HG02981 (cell line): Measurements from ENCODE around the gene LPCAT3.

Source experiments
- ATAC-seq: cut with Tn5 transposase; IDR thresholded peaks from one replicate; pipeline ENCODE4 v1.9.1; 2021; ENCODE audit warnings: mild to moderate bottlenecking, moderate library complexity; ENCODE audit not compliant: unreplicated experiment

LPCAT3 gene

DNA sequence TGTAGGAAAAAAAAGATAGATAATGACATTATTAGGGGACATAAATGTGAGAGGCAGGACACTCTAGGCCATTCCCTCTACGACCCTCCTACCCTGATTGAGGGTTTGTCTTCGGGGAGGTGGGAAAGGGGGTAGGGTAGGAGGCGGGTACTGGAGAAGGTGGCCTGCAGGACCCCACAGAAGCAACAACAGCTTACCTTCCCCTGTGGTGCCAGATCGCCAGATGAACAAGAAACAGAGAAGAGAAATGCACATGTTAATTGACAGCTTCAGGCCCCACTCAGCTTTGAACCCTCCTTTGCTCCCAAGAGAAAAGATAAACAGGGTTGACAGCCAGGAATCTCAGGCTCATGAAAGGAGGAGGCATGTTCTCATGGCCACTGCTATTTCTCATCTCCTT lies 52.6 kb downstream of the LPCAT3 start:
- ATAC-seq: no peak

DNA sequence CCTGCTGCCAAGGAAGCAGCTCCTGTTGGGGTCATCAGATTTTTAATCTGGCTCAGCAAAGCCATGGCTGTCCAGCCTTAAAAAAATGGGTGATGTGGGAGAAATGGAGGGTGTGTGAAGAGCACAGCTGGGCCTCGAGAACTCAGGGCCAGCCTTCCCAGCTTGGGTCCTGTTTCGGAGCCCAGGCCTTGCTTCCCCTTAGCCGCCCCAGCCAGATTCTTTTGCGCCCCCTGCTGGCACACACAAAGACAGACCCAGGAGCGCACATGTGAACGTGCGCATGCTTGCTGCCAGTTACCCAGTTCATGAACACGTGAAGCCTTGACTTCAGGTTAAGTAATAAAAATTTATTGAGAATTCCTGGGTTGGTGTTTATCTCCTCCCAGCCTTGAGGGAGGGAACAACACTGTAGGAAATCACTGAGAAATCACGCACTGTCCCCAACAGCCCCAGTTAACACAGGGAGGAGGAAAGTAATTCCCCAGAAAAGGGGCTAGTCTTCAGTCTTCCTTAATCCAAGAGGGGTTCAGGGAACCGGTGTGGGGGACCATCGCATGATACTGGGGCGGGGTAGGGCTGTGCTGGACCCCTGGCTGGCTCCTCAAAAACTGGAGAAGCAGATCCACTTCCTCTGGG lies 53.1 kb downstream of the LPCAT3 start:
- no peak for ATAC-seq

DNA sequence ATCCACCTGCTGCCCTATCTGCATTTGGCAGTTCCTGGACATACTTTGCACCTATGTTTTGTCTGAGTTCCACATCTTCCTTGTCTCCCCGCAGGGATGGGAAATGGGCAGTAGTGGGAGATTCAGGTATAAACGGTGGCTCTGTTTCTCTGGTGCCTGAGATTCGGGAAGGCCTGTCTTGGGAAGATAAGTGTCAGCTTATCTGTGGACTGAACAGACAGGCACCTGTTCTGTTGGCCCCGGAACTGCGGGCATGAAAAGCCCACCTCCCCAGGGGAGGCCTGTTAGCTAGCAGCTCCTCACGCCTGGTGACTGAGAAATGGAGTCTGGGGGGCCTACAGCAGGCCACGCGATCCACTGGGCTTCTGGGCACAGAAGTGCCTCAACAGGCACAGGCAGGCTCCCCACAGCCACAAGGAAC lies 53.7 kb downstream of the LPCAT3 start:
- no peak for ATAC-seq

DNA sequence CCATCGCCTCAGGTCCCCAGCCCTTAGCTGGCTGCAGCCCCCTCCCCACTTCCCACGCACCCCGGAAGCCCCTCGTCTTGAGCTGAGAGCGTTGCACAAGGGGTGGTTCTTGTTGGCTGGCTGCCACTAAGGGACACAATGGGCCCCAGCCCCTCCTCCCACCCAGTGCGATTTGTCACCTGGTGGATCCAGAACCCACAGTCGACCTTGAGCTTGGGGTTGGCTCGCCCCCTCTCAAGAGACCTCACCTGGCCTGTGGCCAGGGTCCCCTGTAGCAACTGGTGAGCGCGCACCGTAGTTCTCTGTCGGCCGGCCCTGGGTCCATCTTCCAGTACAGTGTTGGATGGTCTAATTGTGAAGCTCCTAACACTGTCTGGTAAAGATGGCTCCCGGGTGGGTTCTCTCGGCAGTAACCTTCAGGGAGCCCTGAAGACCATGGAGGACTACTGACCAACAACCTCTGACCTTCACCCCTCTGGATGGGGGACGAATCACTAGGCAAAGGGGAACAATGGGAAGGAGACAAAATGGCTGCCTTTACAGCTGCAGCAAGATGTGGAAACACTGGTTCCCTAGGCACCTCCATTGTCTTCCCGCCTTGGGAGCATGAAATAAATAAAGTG lies 54.4 kb downstream of the LPCAT3 start:
- no peak for ATAC-seq

DNA sequence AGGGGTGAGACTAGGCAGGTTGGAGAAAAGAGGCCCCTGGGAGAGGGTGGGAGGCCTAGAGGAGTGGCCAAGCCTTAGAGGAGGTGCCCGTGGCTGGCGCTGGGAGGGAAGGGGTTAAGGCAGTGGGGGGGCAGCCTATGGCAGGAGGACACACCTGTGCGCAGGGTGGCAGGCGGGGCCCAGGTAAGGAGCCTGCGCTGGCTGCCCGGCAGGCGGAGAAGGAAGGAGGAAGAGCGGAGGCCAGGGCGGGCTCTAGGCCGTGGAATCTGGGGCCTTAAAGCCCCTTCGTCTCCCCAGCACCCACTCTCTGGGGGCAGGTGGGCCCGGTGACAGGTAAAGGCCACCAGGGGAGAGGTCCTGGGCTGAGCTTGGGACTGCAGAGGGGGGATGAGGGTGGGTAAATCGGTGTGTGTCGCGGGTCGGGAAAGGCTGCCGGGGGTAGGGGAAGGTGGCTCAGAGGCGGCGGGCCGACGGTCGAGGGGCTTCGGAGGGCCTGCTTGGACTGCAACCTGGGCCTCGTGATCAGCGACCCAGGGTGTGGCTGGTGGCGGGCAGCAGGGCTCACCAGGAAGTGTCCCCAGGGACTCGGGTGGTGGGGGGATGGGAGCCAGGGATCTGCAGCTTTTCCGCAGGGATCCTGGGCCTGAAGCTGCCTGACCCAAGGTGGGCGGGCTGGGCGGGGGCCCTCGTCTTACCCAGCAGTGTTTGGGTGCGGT lies 55.1 kb downstream of the LPCAT3 start:
- no peak for ATAC-seq

DNA sequence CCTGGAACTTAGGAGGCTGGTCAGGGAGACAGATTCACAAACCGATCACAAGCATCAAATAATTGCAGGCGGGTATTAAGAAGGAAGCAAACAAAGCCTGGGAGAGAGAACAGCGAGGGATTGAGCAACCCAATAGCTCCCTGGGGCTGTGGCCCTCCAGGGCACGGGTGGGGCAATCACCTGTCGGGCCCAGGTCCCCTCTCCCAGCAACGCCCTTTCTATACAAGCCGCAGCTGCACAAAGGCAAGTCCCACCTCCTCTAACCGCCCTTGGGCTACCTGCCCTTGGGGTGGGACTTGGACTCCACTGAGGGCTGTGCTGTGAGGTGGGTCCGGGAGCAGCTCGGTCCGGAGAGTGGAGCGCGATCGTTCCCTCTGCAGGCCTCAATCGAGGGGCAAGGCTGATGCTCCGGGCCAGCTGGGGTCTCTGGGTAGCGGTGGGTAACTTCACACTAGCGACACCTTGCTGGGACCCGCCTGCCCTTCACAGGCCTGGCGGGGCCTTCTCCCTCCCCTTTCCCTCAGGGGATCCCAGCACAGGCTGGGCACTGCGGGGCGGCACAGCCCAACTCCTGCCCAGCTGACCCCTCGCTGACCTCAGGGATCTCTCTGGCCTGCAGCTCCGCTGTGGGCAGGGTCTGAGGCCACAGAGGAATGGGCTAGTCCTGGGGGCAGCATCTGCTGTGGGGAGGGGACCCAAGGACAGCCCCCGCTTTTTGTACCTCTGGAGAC lies 55.8 kb downstream of the LPCAT3 start:
- no peak for ATAC-seq

DNA sequence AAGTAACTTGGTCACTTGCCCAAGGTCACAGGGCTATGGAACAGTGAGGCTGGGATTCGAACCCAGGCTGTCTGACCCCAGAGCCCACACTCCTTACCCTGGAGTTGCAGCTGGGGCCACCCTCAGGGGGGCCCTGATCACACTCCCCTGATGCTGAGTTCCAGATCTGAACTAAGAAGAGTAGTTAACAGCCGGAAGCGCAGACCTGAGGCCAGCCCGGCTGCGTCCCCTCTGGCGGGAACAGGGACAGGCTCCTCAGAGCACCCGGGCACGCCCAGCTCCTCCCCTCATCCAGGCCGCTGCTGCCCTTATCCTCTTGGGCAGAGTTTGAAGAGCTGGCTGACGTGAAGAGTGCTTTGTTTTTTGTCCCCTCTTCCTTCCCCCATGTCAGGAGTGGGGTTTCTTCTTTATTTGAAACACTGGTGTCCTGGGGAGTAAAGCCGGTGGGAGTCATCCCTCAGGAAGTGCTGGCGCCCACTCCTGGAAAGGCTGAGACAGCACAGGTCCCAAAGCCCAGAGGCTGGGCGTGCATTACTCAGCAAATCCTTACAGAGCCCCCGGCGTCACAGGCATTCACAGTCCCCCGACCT lies 56.5 kb downstream of the LPCAT3 start:
- no peak for ATAC-seq

DNA sequence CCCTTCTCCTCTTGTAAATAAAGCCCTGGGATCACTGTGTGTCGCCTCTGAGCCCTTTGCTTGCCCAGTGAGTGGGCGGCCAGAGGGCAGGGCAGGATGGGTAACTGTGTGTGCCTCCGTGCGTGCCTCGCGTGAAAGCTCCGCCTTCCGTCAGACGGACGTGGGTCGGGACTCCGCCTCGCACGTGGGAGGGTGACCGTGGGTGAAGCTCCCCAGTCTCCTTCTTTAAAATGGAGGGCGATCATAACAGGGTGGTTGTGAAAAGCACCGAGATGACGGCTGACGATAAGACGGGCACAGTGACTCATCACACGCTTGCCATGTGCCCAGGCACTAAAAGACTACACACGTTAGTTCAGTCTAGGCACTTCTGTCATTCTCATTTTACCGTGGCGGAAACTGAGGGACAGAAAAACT lies 57.0 kb downstream of the LPCAT3 start:
- no peak for ATAC-seq

DNA sequence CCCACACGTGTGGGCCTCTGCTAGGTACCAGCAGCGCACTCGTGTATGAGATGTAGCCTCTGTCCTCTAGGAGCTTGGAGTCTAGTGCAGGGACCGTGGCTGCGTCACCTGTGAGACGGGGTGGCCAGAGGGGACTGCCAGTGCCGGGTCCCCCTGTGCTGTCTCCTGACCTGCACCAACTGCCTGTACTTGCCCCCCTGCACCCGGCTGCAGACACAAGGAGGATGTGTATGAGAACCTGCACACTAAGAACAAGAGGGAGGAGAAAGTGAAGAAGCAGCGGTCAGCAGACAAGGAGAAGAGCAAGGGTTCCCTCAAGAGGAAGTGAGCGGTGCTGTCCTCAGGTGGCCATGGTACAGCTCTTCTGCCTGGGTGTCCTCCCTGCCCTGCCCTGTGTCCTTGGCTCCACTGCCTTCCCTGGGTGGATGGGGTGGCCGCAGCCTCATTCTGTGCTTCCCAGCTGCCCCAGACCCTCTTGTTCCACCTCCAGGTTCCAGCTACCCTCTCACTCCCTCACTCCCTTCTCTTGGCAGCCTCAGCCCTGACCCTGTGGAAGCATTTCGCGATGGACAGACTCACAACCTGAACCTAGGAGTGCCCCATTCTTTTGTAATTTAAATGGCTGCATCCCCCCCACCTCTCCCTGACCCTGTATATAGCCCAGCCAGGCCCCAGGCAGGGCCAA lies 57.5 kb downstream of the LPCAT3 start:
- ATAC-seq: no peak

DNA sequence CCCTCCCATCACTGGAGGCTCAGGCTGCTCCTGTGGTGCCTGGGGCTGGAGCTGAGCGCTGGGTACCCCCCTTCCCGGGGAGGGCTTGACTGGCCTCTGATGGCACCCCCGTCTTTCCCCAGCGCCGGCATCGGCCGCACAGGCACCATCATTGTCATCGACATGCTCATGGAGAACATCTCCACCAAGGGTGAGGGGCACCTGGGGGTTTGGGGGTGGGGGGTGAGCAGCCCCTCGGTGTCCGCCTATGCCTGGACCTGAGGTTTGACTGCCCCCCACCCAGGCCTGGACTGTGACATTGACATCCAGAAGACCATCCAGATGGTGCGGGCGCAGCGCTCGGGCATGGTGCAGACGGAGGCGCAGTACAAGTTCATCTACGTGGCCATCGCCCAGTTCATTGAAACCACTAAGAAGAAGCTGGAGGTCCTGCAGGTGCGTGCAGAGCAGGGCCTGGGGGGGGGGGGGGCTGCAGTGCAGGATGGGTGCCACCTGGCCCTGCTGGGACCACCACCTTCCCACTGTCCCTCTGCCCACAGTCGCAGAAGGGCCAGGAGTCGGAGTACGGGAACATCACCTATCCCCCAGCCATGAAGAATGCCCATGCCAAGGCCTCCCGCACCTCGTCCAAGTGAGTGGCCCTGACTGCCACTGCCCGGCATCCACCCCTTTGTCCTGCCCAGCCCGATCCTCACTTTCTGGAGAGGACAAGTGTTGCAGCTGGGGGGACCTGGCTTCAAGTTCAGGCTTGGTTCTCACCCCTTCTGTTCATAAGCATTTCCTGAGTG lies 58.3 kb downstream of the LPCAT3 start:
- ATAC-seq: no peak

DNA sequence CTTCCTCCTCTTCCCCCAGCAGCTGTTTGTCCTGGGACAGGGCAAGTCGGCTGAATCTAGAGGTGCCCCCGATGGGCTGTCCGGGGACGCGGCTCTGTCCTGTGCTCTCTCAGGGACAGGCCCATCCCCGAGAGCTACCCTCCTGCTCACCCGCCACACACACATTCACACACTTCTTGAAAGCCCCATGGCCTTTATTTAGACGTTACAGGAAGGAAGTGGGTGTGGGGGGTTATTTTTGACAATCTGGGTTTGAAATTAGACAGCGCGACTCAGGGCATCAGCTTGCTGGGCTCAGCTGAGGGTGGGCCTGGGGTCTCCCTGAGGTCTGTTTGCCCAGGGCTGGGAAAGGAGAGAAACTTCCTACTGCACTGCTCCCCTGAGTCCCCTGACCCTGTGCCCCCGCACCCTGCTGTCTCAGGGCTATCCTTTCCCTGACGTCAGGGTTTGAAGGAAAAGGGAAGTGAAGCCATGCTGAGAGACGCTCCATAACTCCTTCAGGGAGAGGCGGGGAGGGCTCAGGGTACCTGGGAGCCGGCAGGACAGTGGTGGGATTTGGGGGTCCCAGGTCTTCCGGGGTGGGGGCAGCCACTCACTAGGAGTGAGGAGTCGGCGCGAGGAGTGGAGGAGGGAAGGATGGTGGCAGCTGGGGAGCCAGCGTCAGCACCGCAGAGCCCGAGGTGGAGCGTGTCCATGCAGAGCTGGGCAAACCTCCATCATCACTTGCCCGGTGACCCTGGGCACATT lies 59.0 kb downstream of the LPCAT3 start:
- ATAC-seq: peak; percentile 49

DNA sequence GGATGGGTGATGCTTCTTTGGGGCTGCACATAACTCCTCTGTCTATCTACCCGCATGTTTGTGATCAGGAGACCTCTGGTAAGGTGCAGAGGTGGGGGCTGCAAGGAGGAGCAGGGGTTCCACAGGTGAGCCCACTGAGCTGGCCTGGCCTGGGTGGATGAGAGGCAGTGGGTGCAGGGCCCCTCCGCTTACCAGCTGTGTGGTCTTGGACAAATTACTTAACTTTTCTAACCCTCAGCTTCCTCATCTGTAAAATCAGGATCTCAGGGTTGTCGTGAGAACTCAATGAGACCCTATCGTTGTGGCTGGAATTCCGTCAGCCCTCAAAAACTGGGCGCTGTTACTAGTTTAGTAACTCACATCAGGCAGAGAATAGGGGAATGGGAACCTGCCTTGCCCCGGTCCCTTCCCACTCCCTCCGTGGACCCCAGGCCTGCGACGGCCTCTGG lies 59.6 kb downstream of the LPCAT3 start:
- no peak for ATAC-seq

DNA sequence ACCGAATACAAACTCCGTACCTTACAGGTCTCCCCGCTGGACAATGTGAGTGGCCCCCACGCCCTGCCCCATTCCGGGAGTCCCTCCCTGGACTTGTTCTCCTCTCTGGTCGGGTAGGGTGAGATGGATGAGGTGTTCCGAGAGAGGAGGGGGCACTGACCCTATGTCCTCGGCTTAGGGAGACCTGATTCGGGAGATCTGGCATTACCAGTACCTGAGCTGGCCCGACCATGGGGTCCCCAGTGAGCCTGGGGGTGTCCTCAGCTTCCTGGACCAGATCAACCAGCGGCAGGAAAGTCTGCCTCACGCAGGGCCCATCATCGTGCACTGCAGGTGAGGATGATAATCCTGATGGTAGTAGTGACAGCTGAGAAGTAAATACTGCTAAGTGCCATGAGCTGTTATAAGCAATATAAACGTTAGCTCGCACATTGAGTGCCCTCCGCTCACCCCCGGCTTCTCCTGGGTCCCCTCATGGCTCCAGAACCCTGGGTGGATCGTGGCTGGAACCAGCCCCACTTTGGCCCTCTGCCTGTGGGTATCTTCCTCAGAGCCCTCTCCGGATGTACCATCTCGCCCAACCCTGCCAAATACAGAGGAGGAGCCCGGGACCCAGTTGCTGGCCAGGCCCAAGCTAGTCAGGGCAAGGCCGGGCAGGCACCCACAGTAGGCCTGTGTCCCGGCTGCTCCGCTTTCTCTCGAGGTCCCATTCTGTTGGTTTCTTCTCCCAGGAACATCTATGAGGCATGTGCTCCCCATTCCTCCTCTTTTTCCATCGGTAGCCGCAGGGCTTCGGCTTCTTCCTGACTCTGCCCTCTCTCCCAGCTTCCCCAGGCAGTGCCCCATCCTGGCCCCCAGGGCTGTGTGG lies 60.3 kb downstream of the LPCAT3 start:
- ATAC-seq: no peak

DNA sequence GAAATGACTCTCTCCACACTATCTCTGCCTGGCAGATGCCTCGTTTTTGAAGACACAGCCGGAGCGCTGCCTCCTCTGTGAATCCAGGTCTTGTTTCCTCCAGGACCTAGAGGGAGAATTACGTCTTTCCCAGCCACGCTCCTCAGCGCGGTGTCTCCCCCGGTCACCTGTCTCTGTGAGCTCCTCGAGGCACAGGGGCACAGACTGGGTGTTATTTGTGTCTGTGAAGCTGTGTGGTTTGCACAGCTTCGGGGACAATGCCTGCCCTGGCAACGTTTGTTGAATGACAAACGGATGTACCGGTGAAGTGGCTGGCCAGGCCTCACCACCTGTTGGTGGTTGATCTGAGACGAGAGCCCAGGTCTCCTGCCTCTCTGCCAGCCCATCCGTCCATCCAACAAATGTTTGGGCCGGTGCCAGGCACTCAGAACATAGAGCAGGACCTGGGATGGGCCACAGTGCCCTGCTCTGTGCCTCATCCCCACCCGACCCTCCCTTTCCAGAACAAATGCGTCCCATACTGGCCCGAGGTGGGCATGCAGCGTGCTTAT lies 61.0 kb downstream of the LPCAT3 start:
- ATAC-seq: no peak

DNA sequence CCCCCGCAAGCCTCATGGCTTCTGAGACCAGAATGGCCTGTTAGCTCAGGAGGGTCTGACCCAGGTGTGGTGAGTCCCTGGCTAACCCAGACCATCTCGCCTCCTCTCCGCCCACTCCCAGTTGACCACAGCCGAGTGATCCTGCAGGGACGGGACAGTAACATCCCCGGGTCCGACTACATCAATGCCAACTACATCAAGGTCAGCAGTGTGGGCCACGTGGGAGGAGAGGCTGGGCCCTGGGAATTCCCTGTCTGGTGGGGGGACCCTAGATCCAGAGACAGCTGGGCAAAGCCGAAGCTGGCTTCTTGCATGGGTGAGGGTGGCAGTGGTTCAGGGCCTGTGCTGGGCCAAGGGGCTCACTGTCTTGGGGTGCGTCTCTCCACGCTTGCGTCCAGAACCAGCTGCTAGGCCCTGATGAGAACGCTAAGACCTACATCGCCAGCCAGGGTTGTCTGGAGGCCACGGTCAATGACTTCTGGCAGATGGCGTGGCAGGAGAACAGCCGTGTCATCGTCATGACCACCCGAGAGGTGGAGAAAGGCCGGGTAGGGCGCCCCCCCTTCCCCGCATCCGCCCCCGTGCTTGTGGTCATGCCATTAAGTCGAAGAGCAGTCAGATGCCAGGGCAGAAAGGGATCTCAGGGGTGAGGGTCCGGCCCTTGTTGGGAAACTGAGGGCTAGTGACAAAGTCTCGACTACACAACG lies 62.1 kb downstream of the LPCAT3 start:
- ATAC-seq: no peak

DNA sequence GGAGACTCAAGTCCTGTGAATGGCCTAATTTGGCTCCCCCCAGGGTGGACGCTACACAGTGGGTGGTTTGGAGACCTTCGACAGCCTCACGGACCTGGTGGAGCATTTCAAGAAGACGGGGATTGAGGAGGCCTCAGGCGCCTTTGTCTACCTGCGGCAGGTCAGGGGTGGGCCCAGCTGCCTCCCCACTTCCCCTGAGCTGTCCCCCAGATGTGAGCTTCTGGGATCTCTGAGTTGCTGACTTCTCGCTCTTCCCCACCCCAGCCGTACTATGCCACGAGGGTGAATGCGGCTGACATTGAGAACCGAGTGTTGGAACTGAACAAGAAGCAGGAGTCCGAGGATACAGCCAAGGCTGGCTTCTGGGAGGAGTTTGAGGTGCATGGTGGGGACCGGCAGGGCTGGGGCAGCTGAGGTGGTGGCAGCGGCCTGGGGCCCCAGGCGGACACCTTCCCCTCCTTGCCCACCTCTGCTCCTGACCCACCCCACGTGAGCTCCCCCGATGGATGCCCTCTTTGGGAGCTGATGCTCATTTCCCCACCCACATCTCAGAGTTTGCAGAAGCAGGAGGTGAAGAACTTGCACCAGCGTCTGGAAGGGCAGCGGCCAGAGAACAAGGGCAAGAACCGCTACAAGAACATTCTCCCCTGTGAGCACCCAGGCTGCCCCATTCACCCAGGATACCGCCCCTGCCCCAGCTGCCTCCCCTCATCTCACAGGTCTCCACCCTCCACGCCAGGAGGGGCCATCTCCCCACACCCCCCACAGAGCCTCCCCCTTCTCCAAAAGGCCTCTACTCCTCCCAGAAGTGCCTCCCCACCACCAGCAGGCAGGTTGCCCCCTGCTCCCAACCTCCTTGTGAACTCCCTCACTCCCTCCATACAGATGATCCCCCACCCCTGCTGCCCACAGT lies 62.9 kb downstream of the LPCAT3 start:
- no peak for ATAC-seq
